RPMI7951 (cell line): ENCODE data around the gene USP2. TPM values are rescaled to one million over a fixed set of nuclear protein-coding genes. Genes with fewer than 3 reads are reported as not detected.

Source experiments
- DNase-seq: peaks from one replicate; pipeline ENCODE4 v3.0.0-alpha.2; 2012; ENCODE audit warnings: low read depth
- total RNA-seq: library from RNA; depleted of rRNA; stranded (reverse); fragments of >200 nt; shearing (Covaris generic); gene quantifications from 2 replicates; pipeline ENCODE4 v1.2.3, GENCODE V29; 2014

The USP2 gene
- total RNA-seq, 1 experiment from 2014 or later: 0.24 TPM

- DNase-seq: peak; percentile 68
These were observed 57.9 kb downstream of the USP2 start for GRCh38 chr11:119323532-119324033.

DNA sequence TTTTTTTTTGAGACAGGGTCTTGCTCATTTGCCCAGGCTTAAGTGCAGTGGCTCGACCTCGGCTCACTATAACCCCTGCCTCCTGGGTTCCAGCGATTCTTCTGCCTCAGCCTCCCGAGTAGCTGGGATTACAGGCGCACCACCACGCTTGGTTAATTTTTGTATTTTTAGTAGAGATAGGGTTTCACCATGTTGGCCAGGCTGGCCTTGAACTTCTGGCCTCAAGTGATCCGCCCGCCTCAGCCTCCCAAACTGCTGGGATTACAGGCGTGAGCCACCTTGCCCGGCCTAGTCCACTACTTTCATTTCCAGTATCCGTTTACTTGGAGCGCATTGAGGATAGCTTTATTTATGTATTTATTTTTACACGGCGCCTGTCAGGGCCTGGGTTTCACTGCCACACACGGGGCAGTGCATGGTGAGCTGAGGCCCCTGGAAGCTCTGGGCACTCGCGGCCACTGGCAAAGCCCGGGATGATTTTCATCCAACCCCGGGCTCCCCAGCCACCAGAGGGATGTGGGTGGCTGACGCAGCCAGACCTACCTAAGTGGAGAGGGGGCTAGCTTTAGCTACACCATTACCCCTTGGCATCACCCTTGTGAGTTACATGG is 58.5 kb downstream of the USP2 start:
- no peak for DNase-seq

- DNase-seq: peak; percentile 58
These were observed 59.1 kb downstream of the USP2 start for GRCh38 chr11:119322360-119322739.

- DNase-seq: peak; percentile 88
These were observed 60.5 kb downstream of the USP2 start for GRCh38 chr11:119320776-119321524.

DNA sequence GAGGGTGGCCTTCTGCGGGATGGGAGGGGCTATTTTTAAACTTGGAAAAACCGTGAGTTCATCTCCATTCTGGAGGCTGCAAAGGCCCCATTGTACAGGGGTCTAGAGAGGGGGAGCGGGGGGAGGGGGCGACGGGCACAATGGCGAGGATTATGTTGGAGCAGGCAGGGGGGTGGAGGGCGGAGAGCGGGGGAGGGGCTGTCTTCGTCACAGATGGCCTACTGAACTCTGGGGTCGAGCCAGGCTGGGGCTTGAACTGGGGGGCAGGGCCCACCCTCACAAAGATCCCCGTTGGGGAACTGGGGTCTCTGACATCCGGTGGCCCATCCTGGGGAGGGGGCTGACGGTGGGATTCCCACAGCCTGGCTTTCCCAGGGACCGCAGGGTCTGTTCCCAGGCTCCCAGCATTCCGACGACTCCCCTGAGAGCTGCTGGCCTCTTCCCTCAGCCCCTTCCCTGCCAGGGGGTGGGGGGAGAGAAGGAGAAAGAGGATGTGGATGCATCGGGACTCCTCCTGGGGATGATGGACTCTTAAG is 61.2 kb downstream of the USP2 start:
- peak; percentile 19 for DNase-seq

- no peak for DNase-seq
These were observed 61.7 kb downstream of the USP2 start for GRCh38 chr11:119319700-119320239.

GRCh38 chr11:119319136-119319699 is 62.3 kb downstream of the USP2 start:
- DNase-seq: no peak

DNA sequence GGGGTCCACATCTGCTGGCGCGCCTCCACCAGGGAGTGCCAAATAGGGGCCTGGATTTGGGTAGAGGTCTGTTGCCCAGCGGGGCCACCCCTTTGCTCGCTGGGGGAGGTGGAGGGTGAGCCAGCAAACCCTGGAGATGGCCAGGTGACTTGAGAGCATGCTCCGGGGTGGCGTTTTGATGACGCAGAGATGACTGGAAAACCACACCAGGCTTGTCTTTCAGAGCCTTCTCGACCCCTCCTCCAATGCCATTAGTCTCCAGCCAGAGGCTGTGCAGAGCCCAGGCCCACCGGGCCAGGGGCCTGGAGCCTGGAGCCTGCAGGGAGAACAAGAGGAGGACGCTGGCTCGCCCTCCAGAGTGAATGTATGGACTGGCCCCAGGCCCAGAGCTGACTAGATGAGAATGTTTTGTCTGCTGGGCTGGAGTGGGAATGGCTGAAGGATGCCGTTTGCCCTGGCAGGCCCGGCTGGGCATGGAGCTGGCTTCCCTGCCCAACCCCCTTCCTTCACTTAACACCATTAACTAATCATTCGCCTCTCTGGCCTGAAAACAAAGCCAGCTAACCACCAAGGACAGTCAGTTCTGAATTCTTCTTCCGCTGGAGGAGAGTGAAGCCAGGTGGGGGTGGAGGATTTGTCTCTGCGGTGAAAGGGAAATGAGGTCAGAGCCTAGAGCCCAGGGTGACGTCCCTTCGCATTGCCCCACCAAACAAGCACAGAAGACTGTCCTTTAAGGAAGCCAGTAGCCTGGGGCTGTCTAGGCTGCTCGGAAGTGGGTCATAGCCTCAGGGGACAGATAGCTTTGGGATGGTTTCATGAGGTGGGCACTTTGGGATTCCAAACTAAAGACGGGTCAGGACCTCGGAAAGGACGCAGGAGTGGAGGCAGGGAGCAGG is 63.0 kb downstream of the USP2 start:
- DNase-seq: peak; percentile 80

GRCh38 chr11:119317592-119318239 is 63.8 kb downstream of the USP2 start:
- DNase-seq: no peak

DNA sequence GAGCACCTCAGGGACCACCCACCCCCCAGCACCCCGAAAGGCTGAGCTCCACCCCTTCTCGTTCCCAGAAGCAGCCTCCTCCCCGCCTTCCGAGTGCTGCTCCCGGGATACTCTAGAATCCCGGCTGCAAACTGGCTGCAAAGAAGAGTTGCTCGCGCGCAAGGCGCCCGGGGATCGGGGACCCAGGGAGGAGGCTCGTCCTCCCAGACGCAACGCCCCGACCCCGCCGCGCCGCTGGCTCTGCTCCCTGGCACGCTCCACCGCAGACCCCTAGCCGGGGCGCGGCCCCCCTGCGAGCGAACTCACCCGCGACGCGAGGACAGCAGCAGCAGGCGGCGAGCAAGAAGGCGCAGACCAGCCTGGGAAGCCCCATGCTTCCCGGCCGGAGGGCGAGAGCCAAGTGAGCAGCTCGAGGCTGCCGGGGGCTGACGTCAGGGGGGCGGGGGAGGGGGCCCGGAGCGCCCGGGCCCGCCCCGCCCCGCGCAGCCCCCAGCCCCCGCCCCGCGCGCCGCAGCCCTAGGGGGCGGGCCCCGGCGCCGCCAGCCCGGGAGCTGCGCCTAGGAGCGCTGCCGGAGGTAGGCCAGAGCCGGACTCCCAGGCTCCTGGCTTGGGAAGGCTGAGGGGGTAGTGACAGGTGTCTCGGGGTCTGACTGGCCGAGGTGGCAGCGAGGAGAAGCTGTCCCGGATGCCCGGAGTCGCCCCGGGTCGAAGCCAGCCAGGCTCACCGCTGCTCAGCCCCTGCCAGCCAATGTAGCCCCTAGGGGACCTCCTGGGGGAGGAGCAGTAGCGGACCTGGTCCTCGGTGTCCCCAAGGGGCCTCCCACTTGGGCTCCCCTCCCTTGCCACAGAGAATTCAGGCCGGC is 64.5 kb downstream of the USP2 start, which contains the start of gene MCAM:
MCAM (minus strand) TSS at position 402 of the 863 bp plus-strand sequence; CDS start at position 373, 29 bp downstream.
- DNase-seq: peak; percentile 27

DNA sequence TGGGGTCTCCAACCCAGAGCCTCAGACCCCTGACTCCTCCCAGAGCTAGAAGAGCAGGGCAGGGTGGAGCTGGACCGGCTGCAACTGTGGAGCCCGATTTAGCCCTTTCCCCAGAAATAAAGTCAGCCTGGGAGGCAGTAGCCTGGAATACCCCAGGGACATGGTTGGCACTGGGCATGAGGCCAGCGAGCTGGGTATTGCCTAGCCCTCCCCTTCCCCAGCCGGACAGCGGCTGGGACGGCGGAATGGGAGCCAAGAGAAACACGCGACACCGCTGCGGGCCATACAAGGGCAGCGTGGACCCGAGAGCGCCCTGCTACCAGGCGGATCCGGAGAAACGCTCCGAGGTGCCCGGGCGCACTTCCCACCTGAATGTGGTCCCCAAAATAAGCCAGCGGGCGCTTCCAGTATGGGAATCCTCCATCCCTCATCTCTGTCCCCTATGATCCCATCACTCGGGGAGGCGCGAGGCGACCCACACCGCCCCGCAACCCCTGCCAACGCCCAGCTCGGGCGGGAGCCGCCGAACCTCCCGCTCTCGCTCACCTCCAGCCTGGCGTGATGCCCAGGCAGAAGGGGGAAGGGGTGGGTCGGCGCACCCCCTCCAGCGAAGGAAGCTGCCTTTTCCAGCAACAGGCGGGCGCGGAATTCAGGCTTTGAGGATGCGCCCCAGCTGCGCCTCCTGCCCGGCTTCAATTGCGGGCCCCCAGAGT is 65.3 kb downstream of the USP2 start:
- DNase-seq: peak; percentile 51

DNA sequence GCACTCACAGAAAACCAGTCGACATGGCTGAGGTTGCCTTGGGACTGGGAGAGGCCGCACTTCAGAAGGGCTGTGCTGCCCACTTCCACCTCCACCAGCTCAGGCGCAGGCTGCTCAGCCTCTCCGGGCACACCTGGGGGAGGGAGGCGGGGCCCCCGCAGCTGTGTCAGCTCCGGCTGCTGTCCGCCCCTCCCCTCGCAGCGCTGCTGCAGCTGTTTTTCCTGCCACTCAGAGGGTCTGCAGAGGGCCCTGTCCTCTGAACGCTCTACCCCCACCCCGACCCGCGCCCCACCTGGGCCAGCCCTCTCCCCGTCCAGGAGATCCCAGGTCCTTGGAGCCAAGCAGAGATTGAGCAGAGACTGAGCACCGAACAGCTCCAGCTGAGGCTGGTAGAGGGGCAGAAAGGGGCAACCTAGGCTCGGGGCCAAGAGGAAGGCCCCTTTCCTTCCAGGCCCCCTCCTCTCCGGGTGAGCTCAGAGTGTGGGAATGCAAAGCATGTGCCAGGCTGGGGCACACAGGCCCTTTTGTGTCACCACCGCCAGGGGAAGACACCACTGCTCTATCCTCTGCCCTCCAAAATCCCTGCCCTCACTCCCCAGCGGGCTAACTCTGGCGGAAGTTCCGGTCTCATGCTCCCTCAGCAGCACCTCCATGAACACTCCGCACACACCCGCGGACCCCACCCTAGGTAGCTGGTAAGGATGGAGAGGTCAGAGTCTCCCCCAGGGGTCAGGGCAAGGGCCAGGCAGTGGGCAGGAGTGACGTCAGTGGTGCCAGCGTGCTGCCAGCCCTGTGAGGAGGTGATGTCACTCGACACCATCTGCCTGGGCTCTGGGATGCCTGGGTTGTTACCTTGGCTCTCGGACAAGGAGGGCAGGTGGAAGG is 66.1 kb downstream of the USP2 start:
- peak; percentile 43 for DNase-seq

- no peak for DNase-seq
These were observed 66.8 kb downstream of the USP2 start for GRCh38 chr11:119314726-119315125.

- DNase-seq: no peak
These were observed 70.8 kb downstream of the USP2 start for GRCh38 chr11:119310682-119311052.

GRCh38 chr11:119309953-119310681 is 71.4 kb downstream of the USP2 start:
- no peak for DNase-seq

DNA sequence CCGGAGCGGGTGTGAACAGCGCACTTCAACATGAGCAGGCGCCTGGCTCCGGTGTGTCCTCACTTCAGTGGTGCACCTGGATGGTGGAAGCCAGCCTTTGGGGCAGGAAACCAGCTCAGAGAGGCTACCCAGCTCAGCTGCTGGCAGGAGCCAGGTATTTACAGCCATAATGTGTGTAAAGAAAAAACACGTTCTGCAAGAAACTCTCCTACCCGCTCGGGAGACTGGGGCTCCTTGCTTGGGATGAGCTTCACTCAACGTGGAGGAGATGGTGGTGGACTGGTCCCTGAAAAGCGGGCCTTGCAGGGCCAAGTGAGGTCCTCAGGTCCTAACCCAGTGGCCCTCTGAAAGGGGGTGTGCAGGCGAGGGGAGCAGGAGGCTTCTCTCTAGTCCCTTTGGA is 72.1 kb downstream of the USP2 start:
- DNase-seq: no peak

DNA sequence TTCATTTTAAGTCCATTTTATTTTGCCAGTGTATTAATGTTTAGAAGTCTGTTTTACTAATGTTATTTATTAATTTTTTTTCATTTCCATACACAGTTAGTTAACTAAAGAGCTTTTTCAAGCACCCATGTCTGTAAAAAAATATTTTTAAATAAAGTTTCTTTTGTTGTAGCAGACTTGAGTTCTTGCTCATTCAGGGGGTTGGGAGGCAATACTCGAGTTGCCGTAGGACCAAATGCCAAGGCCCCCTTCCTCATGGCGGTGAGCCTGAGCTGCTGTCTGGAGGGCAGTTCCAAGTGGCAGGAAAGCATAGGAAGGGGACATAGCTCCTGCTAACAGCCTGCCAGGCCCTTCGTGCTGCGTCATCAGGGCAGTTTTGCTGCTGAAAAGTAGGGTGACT is 73.5 kb downstream of the USP2 start:
- no peak for DNase-seq
